Measurements from ENCODE around the gene CEP152.

Gene CEP152

DNA sequence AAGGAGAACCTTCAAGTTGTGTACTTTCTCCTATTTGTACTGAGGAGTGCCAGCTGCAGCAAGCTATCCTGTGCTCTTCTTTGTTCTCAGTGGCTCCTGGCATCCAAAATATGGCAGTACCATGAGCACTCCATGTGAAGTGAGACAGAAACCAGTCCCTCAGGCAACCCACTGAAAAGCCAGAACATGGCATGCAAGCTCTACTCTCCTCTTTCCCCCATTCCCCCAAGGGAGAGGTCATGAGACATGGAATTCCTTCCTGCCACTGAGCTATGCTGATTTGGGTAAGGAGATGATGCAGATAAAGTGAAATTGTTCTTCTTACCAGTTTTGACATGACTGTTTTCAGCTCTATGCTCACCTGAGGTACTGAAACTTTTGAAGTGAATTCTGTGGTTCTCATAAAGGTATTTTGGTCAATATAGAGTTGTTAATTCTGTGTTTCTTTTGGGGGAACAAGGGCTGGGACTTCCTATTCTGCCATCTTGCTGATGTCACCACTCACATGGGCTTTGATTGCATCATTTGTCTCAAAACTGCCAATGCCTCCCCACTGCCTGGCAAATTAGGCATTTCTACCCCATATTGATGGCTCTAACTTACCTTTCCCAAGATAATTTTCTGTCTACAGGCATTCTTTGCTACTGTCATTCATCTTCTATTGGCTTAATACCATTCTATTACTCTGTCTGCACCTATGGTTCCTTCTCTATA is 22.8 kb upstream of the CEP152 start:
- Histone ChIP-seq H3K4me1 (ENCODE audit: control insufficient read depth, insufficient read depth, low read length) (no peaks in the 10 kb centered on the region), H3K36me3 (ENCODE audit: control insufficient read depth, insufficient read depth, low read length) (no peaks in the 10 kb centered on the region), H3K27me3 (ENCODE audit: control insufficient read depth, insufficient read depth, low read length) (no peaks in the 10 kb centered on the region), H3K9ac (ENCODE audit: low read length) (no peak overlapping the region), H3K27ac (ENCODE audit: low read depth, low read length) (no peak overlapping the region), H3K4me3 (ENCODE audit: low read length) (no peak overlapping the region)

DNA sequence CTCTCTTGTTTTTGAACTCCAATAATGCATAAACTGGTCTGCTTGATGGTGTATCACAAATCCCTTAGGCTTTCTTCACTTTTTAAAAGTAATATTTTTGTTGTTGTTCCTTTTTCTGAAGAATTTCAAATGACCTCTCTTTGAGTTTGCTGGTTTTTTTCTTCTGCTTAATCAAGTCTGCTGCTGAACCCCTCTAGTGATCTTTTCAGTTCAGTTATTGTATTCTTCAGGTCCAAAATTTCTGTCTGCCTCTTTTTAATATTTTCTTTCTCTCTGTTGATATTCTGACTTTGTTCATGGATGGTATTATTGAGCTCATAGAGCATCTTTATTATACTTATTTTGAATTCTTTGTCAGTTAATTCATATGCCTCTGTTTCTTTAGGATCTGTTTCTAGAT is 21.8 kb upstream of the CEP152 start:
- Histone ChIP-seq H3K27ac (ENCODE audit: low read depth, low read length) (no peak overlapping the region), H3K36me3 (ENCODE audit: control insufficient read depth, insufficient read depth, low read length) (no peaks in the 10 kb centered on the region), H3K4me1 (ENCODE audit: control insufficient read depth, insufficient read depth, low read length) (no peaks in the 10 kb centered on the region), H3K27me3 (ENCODE audit: control insufficient read depth, insufficient read depth, low read length) (no peaks in the 10 kb centered on the region), H3K9ac (ENCODE audit: low read length) (no peak overlapping the region), H3K4me3 (ENCODE audit: low read length) (no peak overlapping the region)

DNA sequence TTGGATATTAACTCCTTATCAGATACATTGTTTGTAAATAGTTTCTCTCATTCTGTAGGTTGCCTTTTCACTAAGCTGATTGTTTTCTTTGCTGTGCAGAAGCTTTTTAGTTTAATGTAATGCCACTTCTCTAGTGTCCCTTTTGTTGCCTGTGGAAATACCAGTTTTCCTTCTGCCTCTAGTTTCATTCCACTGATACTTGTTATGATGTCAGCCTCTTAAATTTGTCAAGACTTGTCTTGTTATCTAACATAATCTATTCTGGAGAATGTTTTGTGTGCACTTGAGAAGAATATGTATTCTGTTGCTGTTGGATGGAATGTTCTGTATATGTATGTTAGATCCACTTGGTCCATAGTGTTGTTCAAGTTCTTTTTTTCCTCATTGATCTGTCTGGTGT is 18.0 kb upstream of the CEP152 start:
- Histone ChIP-seq H3K36me3 (ENCODE audit: control insufficient read depth, insufficient read depth, low read length) (no peaks in the 10 kb centered on the region), H3K27me3 (ENCODE audit: control insufficient read depth, insufficient read depth, low read length) (no peaks in the 10 kb centered on the region), H3K9ac (ENCODE audit: low read length) (no peak overlapping the region), H3K4me3 (ENCODE audit: low read length) (no peak overlapping the region), H3K27ac (ENCODE audit: low read depth, low read length) (no peak overlapping the region), H3K4me1 (ENCODE audit: control insufficient read depth, insufficient read depth, low read length) (no peaks in the 10 kb centered on the region)

DNA sequence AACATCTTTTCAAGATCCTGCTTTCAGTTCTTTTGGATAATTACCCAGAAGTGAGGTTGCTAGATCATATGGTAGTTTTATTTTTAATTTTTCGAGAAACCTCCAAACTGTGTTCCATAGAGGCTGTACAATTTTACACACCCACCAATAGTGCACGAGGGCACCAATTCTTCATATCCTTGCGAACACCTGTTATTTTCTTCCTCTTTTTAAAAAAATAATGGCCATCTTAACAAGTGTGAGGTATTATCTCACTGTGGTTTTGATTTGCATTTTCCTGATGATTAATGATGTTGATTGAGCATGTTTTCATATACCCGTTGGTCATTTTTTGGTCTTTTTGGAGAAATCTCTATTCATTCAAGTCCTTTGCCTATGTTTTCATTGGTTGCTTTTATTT is 17.6 kb upstream of the CEP152 start:
- H3K36me3 ChIP-seq (ENCODE audit: control insufficient read depth, insufficient read depth, low read length), result no peaks in the 10 kb centered on the region
- no peaks in the 10 kb centered on the region for H3K4me1 ChIP-seq (ENCODE audit: control insufficient read depth, insufficient read depth, low read length)
- no peak overlapping the region for H3K4me3 ChIP-seq (ENCODE audit: low read length)
- H3K27ac ChIP-seq (ENCODE audit: low read depth, low read length), result no peak overlapping the region
- H3K9ac ChIP-seq (ENCODE audit: low read length), result no peak overlapping the region
- no peaks in the 10 kb centered on the region for H3K27me3 ChIP-seq (ENCODE audit: control insufficient read depth, insufficient read depth, low read length)

DNA sequence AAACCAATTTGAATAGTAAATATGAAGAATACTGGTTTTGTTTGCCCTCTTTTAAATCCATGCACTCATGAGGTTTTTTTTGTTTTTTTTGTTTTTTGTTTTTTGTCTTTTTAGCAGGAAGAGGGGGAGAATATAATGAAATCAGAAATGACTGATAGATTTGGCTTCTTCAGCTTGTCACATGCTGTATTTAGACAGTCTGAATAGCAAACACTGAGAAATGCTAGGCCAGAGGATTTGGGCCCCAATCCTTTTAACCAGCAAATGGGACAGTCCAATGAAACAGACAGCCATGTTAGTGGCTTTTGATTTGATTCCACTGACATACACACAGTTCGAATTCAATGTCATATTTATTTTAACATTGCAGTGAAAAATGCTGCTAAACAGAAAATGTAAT is 14.2 kb upstream of the CEP152 start:
- Histone ChIP-seq H3K4me3 (ENCODE audit: low read length) (no peak overlapping the region), H3K27me3 (ENCODE audit: control insufficient read depth, insufficient read depth, low read length) (no peaks in the 10 kb centered on the region), H3K27ac (ENCODE audit: low read depth, low read length) (no peak overlapping the region), H3K4me1 (ENCODE audit: control insufficient read depth, insufficient read depth, low read length) (no peaks in the 10 kb centered on the region), H3K9ac (ENCODE audit: low read length) (no peak overlapping the region), H3K36me3 (ENCODE audit: control insufficient read depth, insufficient read depth, low read length) (no peaks in the 10 kb centered on the region)

DNA sequence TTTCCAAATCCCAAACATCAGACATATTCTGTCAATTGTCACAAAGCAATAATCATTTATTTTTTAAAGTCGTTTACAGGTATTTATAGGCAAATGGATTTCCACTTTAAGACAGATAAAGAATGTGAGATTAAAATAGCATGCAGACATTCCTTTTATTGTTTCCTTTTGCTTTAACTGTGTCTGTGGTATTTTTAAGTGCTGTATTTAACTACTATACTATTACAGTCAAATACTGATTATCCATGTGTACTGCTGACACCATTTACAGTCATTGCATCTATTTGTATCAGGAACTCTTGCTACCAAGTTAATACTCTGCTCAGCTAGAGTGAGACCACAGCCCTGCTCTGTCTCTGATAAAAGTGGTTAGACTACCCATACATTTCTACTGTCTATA is 12.8 kb upstream of the CEP152 start:
- Histone ChIP-seq H3K9ac (ENCODE audit: low read length) (no peak overlapping the region), H3K36me3 (ENCODE audit: control insufficient read depth, insufficient read depth, low read length) (no peaks in the 10 kb centered on the region), H3K27ac (ENCODE audit: low read depth, low read length) (no peak overlapping the region), H3K27me3 (ENCODE audit: control insufficient read depth, insufficient read depth, low read length) (no peaks in the 10 kb centered on the region), H3K4me1 (ENCODE audit: control insufficient read depth, insufficient read depth, low read length) (no peaks in the 10 kb centered on the region), H3K4me3 (ENCODE audit: low read length) (no peak overlapping the region)

DNA sequence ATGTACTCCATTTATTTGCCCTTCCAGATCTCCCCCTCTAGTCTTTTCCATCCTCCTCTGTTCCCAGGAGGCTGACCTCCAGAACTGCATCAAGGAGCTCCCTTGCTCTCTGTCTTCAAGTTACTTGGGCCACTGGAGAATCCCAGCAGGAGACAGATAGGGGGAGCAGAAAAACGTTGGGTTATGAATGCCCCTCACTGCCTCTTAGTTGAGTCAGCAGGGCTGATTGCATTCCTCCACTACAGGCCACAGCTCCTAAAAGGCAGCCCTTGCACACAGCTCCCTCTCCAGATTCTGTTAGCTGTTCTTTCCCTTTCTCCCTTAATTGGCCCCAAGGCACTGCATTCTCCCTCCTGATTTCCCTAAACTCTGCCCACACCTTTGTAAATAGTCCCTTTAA is 12.4 kb upstream of the CEP152 start:
- no peak overlapping the region for H3K27ac ChIP-seq (ENCODE audit: low read depth, low read length)
- no peaks in the 10 kb centered on the region for H3K36me3 ChIP-seq (ENCODE audit: control insufficient read depth, insufficient read depth, low read length)
- H3K9ac ChIP-seq (ENCODE audit: low read length), result no peak overlapping the region
- no peak overlapping the region for H3K4me3 ChIP-seq (ENCODE audit: low read length)
- H3K4me1 ChIP-seq (ENCODE audit: control insufficient read depth, insufficient read depth, low read length), result no peaks in the 10 kb centered on the region
- H3K27me3 ChIP-seq (ENCODE audit: control insufficient read depth, insufficient read depth, low read length), result no peaks in the 10 kb centered on the region

DNA sequence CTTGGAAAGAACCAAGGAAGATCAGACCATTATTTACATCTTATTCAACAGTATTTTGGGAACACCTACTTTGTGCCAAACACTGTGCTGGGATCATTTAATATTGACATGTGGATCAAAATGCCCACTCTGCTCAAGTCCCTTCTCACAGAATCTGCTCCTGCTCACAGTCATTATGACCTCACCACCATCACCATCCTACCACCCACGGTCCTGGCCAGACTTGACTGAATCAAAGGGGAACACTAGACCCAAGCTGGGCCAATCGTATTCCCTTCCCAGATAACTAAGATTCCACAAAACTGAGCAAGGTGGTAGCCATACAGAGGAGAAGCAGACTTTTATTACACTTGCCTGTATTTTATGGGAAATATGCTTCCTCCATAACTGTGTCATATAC is 3.4 kb upstream of the CEP152 start:
- Histone ChIP-seq H3K4me1 (ENCODE audit: control insufficient read depth, insufficient read depth, low read length) (no peaks in the 10 kb centered on the region), H3K9ac (ENCODE audit: low read length) (no peak overlapping the region), H3K36me3 (ENCODE audit: control insufficient read depth, insufficient read depth, low read length) (no peaks in the 10 kb centered on the region), H3K27ac (ENCODE audit: low read depth, low read length) (no peak overlapping the region), H3K4me3 (ENCODE audit: low read length) (no peak overlapping the region), H3K27me3 (ENCODE audit: control insufficient read depth, insufficient read depth, low read length) (no peaks in the 10 kb centered on the region)

DNA sequence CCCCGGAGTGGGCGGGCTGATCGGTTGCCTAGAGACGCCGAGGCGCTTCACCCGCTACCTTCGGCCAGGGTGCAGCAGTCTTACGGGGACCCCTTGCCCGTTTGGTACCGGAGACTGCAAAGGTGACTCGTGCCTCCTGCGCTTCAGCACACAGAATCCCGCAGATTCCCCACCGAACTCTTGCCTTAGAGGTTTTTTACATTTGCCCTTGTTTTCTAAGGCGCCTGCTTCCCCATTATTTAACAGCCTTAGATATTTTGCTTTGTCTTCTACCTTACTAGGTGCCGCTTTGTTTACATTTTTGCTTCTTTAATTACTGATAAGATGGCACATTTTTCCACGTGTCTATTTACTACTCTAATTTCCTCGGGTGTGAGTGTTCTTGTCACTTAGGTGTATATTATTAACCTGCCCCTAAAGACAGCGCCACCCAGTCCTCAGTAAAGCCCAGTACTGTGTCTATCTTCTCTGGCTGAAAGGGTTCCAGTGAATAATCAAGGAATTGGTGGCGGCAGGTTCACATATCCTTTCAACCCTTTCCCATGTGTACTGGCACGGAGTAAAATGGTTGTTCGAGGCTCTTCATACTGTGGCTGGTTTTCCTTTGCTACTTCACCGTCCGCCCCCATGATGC is 573 bp upstream of the CEP152 start:
- H3K27me3 ChIP-seq (ENCODE audit: control insufficient read depth, insufficient read depth, low read length), result no peaks in the 10 kb centered on the region
- no peaks in the 10 kb centered on the region for H3K4me1 ChIP-seq (ENCODE audit: control insufficient read depth, insufficient read depth, low read length)
- peak overlapping the region; percentile 74 for H3K4me3 ChIP-seq (ENCODE audit: low read length)
- H3K9ac ChIP-seq (ENCODE audit: low read length), result no peak overlapping the region
- no peaks in the 10 kb centered on the region for H3K36me3 ChIP-seq (ENCODE audit: control insufficient read depth, insufficient read depth, low read length)
- H3K27ac ChIP-seq (ENCODE audit: low read depth, low read length), result no peak overlapping the region

DNA sequence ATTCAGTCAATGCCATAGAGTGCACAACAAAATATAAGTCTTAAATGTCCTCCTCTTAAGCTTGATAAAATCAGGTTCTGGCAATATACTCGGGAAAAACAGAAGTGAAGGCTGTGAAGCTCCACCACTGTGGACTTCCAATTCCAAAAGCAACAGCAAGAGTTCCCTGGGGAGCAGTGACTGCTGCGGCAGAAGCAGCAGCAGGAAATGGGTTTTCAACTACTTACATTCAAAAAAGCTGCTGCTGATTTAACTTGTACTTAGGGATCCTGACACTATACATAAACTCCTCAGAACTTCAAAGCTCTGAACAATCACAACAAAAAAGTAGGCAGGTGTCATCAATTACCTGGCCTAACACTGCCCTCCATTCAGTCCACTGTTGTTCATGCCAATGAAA is 4.7 kb downstream of the CEP152 start:
- Histone ChIP-seq H3K4me3 (ENCODE audit: low read length) (no peak overlapping the region), H3K9ac (ENCODE audit: low read length) (no peak overlapping the region), H3K27me3 (ENCODE audit: control insufficient read depth, insufficient read depth, low read length) (no peaks in the 10 kb centered on the region), H3K4me1 (ENCODE audit: control insufficient read depth, insufficient read depth, low read length) (no peaks in the 10 kb centered on the region), H3K36me3 (ENCODE audit: control insufficient read depth, insufficient read depth, low read length) (no peaks in the 10 kb centered on the region), H3K27ac (ENCODE audit: low read depth, low read length) (no peak overlapping the region)

DNA sequence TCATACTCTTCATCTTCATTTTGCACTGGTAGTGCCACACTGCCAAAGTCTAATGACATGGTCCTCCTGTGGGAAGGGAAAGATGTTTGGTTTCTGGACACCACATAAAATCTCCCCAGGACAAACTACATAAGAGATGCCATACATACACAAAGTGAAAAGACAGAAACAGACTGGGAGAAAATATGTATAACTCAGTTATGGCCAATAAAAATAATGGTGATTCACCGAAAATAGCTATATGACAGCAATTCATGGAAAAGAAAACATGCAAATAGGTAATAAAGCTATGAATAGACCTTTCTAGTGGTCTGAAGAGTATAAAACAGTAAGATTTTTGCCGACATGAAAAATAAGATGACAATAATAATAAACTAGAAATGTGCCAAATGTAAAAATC is 5.3 kb downstream of the CEP152 start:
- Histone ChIP-seq H3K4me1 (ENCODE audit: control insufficient read depth, insufficient read depth, low read length) (no peaks in the 10 kb centered on the region), H3K27ac (ENCODE audit: low read depth, low read length) (no peak overlapping the region), H3K36me3 (ENCODE audit: control insufficient read depth, insufficient read depth, low read length) (no peaks in the 10 kb centered on the region), H3K4me3 (ENCODE audit: low read length) (no peak overlapping the region), H3K9ac (ENCODE audit: low read length) (no peak overlapping the region), H3K27me3 (ENCODE audit: control insufficient read depth, insufficient read depth, low read length) (no peaks in the 10 kb centered on the region)

DNA sequence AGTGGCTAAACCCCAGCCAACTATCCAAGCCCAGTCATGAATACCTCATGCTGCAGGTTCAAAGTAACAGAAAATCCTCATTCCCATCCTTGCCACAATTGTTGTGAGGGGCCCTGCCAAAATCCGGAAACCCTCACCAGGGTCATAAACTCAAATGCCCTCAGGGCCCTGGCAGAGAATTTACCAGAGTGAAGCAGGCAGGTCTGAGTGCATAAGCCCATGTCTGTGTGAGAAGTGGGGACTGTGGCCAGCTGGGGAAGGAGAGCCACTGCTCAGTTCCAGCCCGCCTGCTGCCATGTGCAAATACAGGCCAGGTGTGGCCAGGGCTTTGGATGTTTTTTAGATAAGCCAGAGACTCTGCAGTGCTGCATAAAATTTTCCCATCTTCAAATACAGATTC is 7.0 kb downstream of the CEP152 start:
- H3K4me1 ChIP-seq (ENCODE audit: control insufficient read depth, insufficient read depth, low read length), result no peaks in the 10 kb centered on the region
- no peak overlapping the region for H3K9ac ChIP-seq (ENCODE audit: low read length)
- H3K27ac ChIP-seq (ENCODE audit: low read depth, low read length), result no peak overlapping the region
- no peaks in the 10 kb centered on the region for H3K36me3 ChIP-seq (ENCODE audit: control insufficient read depth, insufficient read depth, low read length)
- H3K27me3 ChIP-seq (ENCODE audit: control insufficient read depth, insufficient read depth, low read length), result no peaks in the 10 kb centered on the region
- H3K4me3 ChIP-seq (ENCODE audit: low read length), result no peak overlapping the region

DNA sequence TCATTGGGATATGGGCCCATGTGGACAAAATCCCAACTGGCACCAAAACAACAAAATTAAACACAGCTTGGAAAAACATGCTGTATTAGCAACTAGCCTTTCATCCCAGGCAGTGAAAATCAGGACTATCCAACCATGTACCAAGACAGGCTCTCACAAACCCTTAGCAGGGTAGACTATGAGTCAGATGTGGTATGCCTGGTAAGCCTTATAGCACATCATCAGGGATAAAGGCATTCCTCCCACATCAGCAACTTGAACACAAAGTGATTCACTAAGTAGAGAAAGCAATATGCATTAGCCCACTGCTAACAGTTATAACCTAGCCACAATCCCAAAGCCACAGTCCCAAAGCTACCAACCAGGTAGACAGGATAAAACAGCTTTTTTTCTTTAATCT is 8.0 kb downstream of the CEP152 start:
- no peak overlapping the region for H3K27ac ChIP-seq (ENCODE audit: low read depth, low read length)
- H3K4me3 ChIP-seq (ENCODE audit: low read length), result no peak overlapping the region
- H3K27me3 ChIP-seq (ENCODE audit: control insufficient read depth, insufficient read depth, low read length), result no peaks in the 10 kb centered on the region

More for the DNA sequence above, 8.0 kb downstream of the CEP152 start:
- H3K4me1 ChIP-seq (ENCODE audit: control insufficient read depth, insufficient read depth, low read length), result no peaks in the 10 kb centered on the region
- H3K9ac ChIP-seq (ENCODE audit: low read length), result no peak overlapping the region
- no peaks in the 10 kb centered on the region for H3K36me3 ChIP-seq (ENCODE audit: control insufficient read depth, insufficient read depth, low read length)
